Ovary (tissue), 9 donors: ENCODE data around the gene UNC13A. TPM values are rescaled to one million over a fixed set of nuclear protein-coding genes. Genes with fewer than 3 reads are reported as not detected.

Source experiments
- DNase-seq, 5 donors: peaks; one replicate each; pipeline ENCODE4 v3.0.0-alpha.2; 2019 to 2020
- H3K27ac ChIP-seq, 2 donors: fragments of 200-600 bp; one replicate each; pipeline versions ENCODE4 v1.5.1 to v1.8.0; 2019 to 2022
- H3K27me3 ChIP-seq: fragments of 200-600 bp; one replicate; pipeline ENCODE4 v1.8.0; 2022
- H3K36me3 ChIP-seq: fragments of 200-600 bp; sonication (generic); one replicate; pipeline ENCODE4 v1.5.1; 2019
- H3K4me1 ChIP-seq: one replicate; pipeline ENCODE4 v1.8.1; 2013; ENCODE audit warnings: mild to moderate bottlenecking, moderate library complexity; ENCODE audit not compliant: insufficient read depth
- H3K4me3 ChIP-seq: fragments of 200-600 bp; sonication (generic); one replicate; pipeline ENCODE4 v1.5.1; 2017
- H3K9me3 ChIP-seq, 2 donors: fragments of 200-600 bp in 1 of 2; sonication (generic) in 1 of 2; one replicate each; pipeline versions ENCODE4 v1.5.1 to v1.8.1; 2013 to 2019; ENCODE audit warnings: mild to moderate bottlenecking in 1 of 2, moderate library complexity in 1 of 2
- CTCF ChIP-seq, 3 donors: fragments of 450-650 bp in 2 of 3; fragments of 200-600 bp in 1 of 3; IDR thresholded peaks; one replicate each; pipeline versions ENCODE4 v1.5.1 to v1.8.0; 2016 to 2022; ENCODE audit warnings: antibody characterized with exemption in 3 of 3, mild to moderate bottlenecking in 1 of 3
- EP300 ChIP-seq: sonication (generic); formaldehyde crosslinking; IDR thresholded peaks from one replicate; pipeline ENCODE4 v1.6.1; 2017; ENCODE audit warnings: antibody characterized with exemption
- POLR2A ChIP-seq: fragments of 450-650 bp; IDR thresholded peaks from one replicate; pipeline ENCODE4 v1.6.1; 2017; ENCODE audit warnings: antibody characterized with exemption, mild to moderate bottlenecking, moderate library complexity
- WGBS, 3 donors: extraction: QIAGEN DNeasy Blood & Tissue Kit in 1 of 3; methylation state at CpG; one replicate each; pipeline versions ENCODE4 v1.1.5 to v1.1.7; 2013 to 2017; 5-methylcytosine and 5-hydroxymethylcytosine counted together
- intact Hi-C, 4 donors: fragments of 100-400 bp; cut with DNase I; formaldehyde crosslinking; loops; one replicate each; pipeline versions ENCODE4 v1.11.0 to v1.15.1; 2022 to 2023
- polyA plus RNA-seq, 2 donors: library from polyadenylated mRNA; stranded (reverse); fragments of 200-250 nt in 1 of 2; fragments of 350-450 nt in 1 of 2; fragmentation: Illumina TruSeq in 1 of 2; extraction: RNeasy Lipid Tissue Mini Kit (QIAGEN cat#74804) in 1 of 2; gene quantifications; one replicate each; pipeline ENCODE4 v1.2.3, GENCODE V29; 2013 to 2014
- total RNA-seq, 7 donors: library from RNA; depleted of rRNA in 2 of 7; stranded (reverse); fragments of >200 nt in 2 of 7; fragmentation: NEBNext Ultra II Directional in 3 of 7; extraction: Animal tissue kit (Norgen Biotek cat#: 25700) in 3 of 7; gene quantifications; one replicate each; pipeline versions ENCODE4 v1.1.0 to v1.2.4, GENCODE V29; 2016 to 2023
- donor health status: DM: no; HTN: no; CAD: no; lungs with moderate emphysema.
- donor health status: DM: no; HTN: no; CAD: no.
- donor health status: Bipolar disorder and iron deficiency.
- donor health status: DM: yes; HTN: yes; CAD: no.
- donor health status: DM: no; HTN: no; CAD: no.
- donor health status: DM: yes; HTN: yes; CAD: no.

Gene UNC13A
- total and polyA plus RNA-seq, 9 donors = 0.08 to 0.38 (median 0.15) TPM

DNA sequence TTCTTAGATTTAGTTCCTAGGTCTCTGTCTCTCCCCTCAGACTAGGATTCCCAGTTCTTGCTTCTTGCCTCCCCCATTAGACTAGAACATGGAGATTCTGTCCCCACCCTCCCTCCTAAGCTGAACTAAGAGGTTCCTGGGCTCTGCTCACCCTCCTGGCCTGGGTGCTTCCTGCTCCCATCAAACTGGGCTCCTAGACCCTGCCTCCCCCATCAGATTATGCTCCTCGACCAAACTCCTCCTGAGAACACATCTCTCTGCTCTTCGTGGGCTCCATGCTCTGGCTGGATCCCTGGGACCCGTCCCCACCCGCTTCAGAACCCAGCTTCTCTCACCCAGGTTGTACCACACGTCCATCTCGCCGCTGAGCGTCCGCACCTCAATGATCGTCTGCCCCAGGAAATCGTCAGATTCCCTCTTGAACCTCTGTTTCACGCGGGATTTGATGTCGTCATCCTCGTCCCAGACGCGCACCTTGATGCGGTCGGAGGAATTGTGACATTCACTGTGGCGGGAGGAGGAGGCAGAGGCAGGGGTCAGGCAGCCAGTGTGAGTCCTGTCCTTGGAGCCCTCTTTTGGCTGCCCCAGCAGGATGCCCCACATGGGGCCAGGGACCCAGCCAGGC, 42.7 kb downstream of the UNC13A start:
- no peaks in the 10 kb centered on the region for H3K4me1 ChIP-seq
- WGBS, 3 donors = 89 to 92% (median 92%) methylated on average over 20 of the region's 20 CpGs
- TF ChIP-seq POLR2A (no peak), EP300 (no peak), CTCF (IDR thresholded peaks at IDR 0.05) (no peak)
- no peak overlapping the region for H3K27ac ChIP-seq
- no peaks in the 10 kb centered on the region for H3K9me3 ChIP-seq
- intact Hi-C loops = no loop called here
- DNase-seq = no peak
- no peaks in the 10 kb centered on the region for H3K27me3 ChIP-seq
- no peaks in the 10 kb centered on the region for H3K36me3 ChIP-seq
- no peak overlapping the region for H3K4me3 ChIP-seq

GRCh38 chr19:17642656-17643055, 45.5 kb downstream of the UNC13A start:
- no peak for DNase-seq
- TF ChIP-seq EP300 (no peak), CTCF (IDR thresholded peaks at IDR 0.05) (no peak), POLR2A (no peak)
- Histone ChIP-seq H3K27me3 (no peaks in the 10 kb centered on the region), H3K27ac (no peak overlapping the region), H3K4me3 (no peak overlapping the region), H3K9me3 (no peaks in the 10 kb centered on the region), H3K4me1 (no peaks in the 10 kb centered on the region), H3K36me3 (no peaks in the 10 kb centered on the region)
- 94 to 95% (median 94%) methylated on average over 8 of the region's 8 CpGs for WGBS, 3 donors
- intact Hi-C loops = no loop called here

GRCh38 chr19:17641846-17642245, 46.3 kb downstream of the UNC13A start:
- H3K36me3 ChIP-seq = no peaks in the 10 kb centered on the region
- no peaks in the 10 kb centered on the region for H3K4me1 ChIP-seq
- no peaks in the 10 kb centered on the region for H3K9me3 ChIP-seq
- no peak overlapping the region for H3K27ac ChIP-seq
- intact Hi-C loops = no loop called here
- H3K4me3 ChIP-seq = no peak overlapping the region
- WGBS, 3 donors = 61 to 70% (median 64%) methylated on average over 1 of the region's 1 CpG
- H3K27me3 ChIP-seq = no peaks in the 10 kb centered on the region
- DNase-seq = no peak
- TF ChIP-seq CTCF (IDR thresholded peaks at IDR 0.05) (no peak), EP300 (no peak), POLR2A (no peak)

- H3K4me1 ChIP-seq = no peaks in the 10 kb centered on the region
- TF ChIP-seq CTCF (IDR thresholded peaks at IDR 0.05) = no peak
- no peak for TF ChIP-seq POLR2A
- no peak for TF ChIP-seq EP300
- no peaks in the 10 kb centered on the region for H3K9me3 ChIP-seq
- no peak for DNase-seq
- no peak overlapping the region for H3K27ac ChIP-seq
- 87 to 92% (median 90%) methylated on average over 15 of the region's 15 CpGs for WGBS, 3 donors
- no peak overlapping the region for H3K4me3 ChIP-seq
- H3K27me3 ChIP-seq = no peaks in the 10 kb centered on the region
- intact Hi-C loops = no loop called here
- H3K36me3 ChIP-seq = no peaks in the 10 kb centered on the region
These were observed 47.0 kb downstream of the UNC13A start for GRCh38 chr19:17641181-17641580.
